GM18511 (cell line): Measurements from ENCODE around the gene TBC1D16.
"Not testable (repeated sequence)": the region's sequence is repeated elsewhere in the genome, so short reads cannot be mapped to it uniquely, and the experiment has no call there.

Experiments
- ATAC-seq: cut with Tn5 transposase; IDR thresholded peaks from one replicate; pipeline ENCODE4 v1.9.1; 2021; ENCODE audit warnings: mild to moderate bottlenecking, moderate library complexity; ENCODE audit not compliant: unreplicated experiment

The TBC1D16 gene

DNA sequence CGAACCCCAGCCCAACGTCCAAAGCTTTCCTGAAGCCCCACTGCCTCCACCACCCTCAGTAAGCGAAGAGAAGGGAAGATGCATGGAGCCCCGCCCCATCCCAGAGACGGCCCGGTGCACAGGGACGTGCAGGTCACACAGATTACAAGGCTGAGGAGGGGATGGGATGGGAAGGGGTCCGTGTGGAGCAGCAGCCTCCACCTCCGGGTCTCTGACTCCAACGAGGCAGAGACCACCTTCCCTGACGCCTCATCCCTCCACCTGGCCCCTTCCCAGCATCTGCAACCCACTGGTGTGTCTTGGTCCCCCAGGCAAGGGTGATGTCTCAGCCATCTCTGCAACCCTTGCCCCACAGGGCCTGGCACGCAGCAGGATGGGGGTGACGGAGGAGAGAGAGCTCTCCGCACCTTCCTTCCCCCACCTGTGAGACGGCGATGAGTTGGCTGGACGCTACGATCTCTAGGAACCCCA is 58.5 kb downstream of the TBC1D16 start:
- ATAC-seq: no peak

- no peak for ATAC-seq
Observed at GRCh38 chr17:79976451-79976850, 59.2 kb downstream of the TBC1D16 start.

DNA sequence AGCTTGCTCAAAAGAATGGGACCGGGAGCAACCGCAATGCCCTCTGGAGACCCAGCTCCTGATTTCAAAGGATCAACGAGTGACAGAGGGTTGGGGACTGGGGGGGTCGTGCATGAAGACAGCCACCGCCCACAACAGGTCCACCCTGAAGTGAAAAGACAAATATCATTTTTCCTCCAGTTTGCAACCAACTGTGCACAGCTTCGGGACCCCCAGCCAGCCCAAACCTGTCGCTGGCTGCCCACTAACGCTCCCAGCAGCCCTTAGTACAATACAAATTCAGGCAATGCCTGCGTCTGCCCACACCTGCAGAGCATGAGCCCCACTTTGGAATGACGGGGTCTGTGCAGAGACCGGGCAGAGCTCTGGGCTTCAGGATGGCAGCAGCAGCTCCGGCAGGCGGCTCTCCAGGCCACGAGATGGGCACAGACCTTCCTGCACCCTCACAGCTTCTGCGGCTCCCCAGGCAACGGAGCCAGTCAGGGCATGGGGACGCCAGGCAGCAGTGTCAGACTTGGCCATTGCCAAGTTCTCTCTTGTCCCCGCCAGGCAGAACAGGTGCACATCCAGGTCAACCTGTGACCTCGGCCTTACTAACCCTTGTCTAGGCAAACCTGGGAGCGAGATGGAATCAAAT is 60.1 kb downstream of the TBC1D16 start:
- ATAC-seq: no peak

DNA sequence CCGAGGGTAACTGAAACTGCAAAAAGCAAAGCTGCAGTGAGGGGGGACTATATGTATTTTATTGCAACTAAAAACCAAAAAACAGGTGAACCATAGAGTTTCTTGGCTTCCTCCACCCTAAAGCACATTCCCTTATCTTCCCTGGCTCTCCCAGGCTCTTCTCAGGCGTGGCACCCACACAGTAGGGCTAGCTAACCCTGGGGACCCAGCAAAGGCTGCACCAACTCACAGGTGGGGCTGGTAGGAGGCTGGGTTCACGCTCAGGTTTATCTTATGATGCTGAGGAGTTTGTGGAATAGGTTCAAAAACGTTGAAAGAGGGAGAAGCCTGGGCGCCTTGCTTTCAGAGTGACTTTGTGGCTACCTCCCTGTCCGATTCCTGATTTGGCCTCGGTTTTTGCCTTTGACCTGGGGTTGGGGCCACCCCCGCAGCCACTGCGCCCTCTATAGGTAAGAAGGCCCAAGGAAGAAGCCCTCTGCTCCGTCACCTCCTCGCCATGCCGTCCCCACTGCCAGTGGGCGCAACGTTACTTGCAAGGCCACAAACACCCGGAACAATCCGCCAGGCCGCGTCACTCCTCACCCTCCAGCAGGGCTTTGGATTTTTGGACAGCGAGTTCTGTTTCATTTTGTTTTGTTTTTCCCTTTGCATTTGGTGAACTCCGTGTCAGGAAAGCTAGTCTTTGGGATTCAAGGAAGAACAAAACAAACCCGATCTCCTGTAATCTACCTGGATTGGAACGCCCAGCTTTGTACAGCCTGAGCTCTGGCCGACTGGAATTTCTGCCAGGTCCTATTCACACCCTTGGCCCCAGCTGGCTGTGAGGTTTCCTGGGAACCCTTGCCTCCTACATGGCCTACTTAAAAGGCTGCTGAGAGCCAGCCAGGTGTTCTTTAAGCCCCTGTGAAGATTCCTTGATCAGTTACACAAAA is 60.8 kb downstream of the TBC1D16 start:
- no peak for ATAC-seq

DNA sequence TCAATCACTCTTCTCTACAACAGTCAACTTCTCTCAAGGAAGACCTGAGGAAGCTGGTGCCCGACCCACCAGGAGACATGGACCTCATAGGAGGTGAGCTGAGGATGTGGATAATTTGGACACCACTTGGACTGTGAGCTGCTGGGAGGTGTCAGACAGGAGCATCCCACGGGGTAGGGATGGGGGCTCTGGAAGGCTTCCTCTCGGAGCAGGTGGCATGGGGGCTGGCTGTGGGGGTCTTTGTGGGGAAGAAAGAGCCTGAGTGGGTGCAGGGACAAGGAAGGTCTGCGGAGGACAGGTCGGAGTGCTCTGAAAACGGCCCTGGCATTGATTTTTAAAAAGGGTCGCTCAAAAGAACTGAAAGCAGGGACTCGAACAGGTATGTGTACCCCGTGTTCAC is 64.0 kb downstream of the TBC1D16 start:
- no peak for ATAC-seq

DNA sequence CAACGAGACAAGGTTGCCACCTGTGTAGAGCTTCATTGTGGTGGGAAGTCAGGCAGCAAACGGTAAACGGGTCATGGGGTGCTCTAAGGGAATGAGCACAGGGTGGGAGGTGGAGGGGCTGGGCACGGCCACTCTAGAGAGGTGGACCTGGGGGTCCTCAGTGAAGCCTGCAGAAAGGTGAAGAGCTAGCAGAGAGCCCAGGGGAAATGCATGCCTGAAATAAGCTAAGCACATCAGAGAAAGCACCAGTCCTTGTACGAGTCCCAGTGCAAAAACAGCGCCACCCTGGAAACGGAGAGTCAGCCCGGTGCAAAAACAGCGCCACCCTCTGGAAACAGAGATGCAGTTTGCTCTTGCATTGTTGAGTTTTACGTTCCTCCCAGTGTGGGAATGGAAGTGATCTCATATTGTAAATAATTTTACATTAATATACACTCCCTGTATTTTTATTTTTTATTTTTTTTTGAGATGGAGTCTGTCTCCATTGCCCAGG is 65.0 kb downstream of the TBC1D16 start:
- no peak for ATAC-seq

GRCh38 chr17:79969906-79970305 is 65.8 kb downstream of the TBC1D16 start:
- no peak for ATAC-seq

DNA sequence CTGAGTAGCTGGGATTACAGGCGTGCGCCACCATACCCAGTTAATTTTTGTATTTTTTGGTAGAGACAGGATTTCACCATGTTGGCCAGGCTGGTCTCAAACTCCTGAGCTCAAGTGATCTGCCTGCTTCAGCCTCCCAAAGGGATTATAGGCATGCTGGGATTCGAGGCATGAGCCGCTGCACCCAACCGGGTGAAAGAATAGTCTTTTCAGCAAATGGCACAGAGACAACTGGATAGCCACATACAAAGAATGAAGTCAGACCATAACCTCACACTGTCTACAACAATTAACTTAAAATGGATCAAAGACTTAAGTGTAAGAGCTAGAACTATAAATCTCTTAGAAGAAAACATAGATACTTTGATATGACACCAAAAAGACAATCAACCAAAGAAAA is 67.6 kb downstream of the TBC1D16 start:
- no peak for ATAC-seq

- no peak for ATAC-seq
Observed at GRCh38 chr17:79966681-79967080, 69.0 kb downstream of the TBC1D16 start.

- ATAC-seq: no peak
Observed at GRCh38 chr17:79965806-79966205, 69.9 kb downstream of the TBC1D16 start.

DNA sequence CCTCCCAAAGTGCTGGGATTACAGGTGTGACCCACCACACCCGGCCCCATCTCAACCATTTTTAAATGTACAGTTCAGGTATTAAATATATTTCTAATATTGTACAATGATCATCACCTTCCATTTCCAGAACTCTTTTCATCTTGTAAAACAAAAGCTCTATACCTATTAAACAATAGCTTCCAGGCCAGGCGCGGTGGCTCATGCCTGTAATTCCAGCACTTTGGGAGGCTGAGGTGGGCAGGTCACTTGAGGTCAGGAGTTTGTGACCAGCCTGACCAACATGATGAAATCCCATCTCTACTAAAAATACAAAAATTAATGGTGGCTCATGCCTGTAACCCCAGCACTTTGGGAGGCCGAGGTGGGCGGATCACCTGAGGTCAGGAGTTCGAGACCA is 73.2 kb downstream of the TBC1D16 start:
- not testable (repeated sequence) for ATAC-seq

DNA sequence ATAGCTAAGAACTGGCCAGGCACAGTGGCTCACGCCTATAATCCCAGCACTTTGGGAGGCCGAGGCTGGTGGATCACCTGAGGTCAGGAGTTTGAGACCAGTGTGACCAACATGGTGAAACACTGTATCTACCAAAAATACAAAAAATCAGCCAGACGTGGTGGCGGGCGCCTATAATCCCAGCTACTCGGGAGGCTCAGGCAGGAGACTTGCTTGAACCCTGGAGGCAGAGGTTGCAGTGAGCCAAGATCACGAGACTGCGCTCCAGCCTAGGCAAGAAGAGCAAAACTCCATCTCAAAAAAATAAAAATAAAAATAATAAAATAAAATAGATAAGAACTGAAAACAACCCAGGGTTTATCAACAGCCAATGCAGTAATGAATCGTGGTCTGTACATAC is 74.1 kb downstream of the TBC1D16 start:
- not testable (repeated sequence) for ATAC-seq

GRCh38 chr17:79960788-79961522 is 74.7 kb downstream of the TBC1D16 start:
- no peak for ATAC-seq

DNA sequence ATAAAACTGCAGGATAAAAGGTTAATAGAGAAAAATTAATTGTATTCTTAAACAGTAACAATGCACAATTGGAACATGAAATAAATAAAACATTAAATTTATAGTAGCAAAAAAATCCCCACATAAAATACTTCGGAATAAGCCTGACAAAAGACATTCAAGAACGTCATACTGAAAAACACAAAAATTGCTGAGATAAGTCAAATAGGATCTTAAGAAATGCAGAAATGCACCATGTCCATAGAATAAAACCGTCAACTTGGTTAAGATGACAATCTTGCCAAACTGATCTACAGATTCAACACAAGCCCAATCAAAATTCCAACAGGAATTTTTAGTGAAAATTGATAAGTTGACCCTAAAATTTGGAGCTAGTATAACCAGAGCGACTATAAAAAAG is 76.6 kb downstream of the TBC1D16 start:
- ATAC-seq: no peak

DNA sequence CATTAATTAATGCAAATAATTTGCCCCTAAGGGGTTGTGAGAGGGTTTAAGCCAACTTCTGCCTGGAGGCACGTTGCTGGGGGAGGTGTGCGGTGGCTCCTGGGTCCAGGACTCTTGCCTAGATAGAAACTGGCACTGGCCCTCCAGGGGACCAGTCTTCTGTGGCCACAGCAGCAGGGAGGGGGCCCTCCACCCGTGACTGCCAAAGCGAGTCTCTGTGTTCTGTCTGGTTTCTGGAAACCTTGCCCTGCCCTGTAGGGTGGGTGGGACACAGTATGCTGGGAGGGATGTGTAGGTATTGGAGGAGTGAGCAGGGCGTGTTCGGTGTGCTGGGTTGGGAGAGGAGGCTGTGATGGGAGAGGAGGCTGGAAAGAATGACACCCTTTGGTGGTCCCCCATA is 78.8 kb downstream of the TBC1D16 start:
- ATAC-seq: no peak

DNA sequence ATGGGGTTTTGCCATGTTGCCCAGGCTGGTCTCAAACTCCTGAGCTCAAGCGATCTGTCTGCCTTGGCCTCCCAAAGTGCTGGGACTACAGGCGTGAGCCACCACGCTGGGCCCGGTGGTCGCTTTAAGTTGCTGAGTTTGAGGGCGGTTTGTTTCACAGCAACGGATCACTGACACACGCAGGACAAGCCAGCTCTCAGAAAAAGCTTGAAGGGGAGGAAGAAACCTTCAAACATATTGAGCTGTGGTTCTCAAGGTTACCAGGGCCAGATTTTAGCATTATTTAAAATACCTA is 79.3 kb downstream of the TBC1D16 start:
- not testable (repeated sequence) for ATAC-seq

GRCh38 chr17:79955691-79956440 is 79.8 kb downstream of the TBC1D16 start:
- ATAC-seq: no peak

- no peak for ATAC-seq
Observed at GRCh38 chr17:79955167-79955549, 80.5 kb downstream of the TBC1D16 start.

DNA sequence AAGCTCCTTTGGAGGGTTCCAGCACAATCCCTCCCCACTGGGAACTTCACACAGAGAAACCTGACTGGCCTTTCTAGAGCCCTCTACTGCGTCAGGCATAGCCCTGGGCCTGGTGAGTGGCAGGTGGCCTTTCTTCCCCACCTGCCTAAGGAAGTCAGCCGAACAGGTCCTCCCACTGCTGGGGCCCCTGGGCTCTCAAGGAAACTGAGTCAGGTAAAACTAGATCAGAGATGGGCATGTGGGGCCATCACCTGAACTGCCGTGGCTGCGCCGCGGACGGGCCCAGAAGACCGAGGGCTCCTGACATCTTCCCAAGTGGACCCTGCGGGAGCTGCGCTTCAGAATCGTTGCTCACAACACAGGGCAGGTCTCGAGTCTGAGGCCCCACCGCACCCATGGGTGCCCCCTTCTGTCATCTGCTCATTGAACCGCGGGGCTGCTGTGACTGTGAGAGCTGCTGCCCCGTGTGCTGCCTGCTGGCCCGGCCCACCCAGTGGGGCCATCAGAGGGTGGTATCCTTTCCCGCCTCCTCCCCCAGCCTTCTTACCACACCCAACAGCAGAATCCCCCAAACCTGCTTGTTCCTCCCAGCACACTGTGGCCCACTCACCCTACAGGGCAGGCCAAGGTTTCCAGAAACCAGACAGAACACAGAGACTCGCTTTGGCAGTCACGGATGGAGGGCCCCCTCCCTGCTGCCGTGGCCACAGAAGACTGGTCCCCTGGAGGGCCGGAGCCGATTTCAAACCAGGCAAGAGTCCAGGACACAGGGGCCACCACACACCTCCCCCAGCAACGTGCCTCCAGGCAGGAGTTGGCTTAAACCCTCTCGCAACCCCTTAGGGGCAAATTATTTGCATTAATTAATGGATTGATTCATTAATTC is 81.1 kb downstream of the TBC1D16 start:
- ATAC-seq: no peak

DNA sequence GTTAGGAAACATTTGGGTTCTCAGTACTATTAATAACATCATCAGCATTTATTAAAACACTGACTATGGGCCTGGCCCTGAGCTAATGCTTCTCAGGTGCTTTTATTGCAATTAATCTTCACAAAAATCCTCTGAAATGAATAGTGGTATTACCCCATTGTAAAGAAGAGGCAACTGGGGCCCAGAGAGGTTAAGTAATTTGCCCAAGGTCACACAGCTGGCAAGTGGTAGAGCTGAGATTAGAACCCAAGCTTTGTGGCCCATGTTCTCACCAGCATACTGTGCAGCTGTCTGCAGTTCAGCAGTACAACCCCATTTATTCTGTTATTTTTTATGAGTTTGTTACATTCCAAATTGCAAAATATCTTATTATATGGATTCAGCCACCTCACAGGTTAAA is 82.3 kb downstream of the TBC1D16 start:
- ATAC-seq: no peak
